GM12874 (cell line): ENCODE data around the gene CDH26.

Experiments used
- CTCF ChIP-seq: IDR thresholded peaks from 2 replicates; pipeline ENCODE4 v1.5.1; 2011; ENCODE audit warnings: low read depth, mild to moderate bottlenecking, control low read depth, low read length, moderate library complexity; ENCODE audit not compliant: insufficient read depth

Gene CDH26

GRCh38 chr20:60050193-60050947 is 92.1 kb downstream of the CDH26 start:
- no peak for TF ChIP-seq CTCF

GRCh38 chr20:60051911-60052310 is 93.7 kb downstream of the CDH26 start:
- no peak for TF ChIP-seq CTCF

DNA sequence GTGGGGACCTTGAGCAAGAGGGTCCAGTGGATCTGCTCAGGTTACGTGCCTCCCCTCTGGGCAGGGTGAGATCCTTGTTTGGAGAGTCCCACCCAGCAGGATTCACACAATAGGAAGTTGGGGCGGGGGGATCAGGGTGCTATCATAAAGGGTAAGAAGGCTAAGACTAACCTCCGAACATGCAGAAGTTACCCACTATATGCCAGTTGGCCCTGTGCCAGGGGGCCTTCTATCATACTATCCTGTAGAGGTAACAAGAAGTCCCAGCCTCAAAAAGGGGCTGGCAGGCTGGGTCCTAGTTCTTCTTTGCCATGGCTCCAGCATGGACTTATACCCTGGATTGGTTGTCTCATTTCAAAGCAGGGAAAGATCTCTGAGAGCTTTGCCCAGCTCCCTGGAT is 94.1 kb downstream of the CDH26 start:
- TF ChIP-seq CTCF, result no peak

GRCh38 chr20:60053125-60053817 is 95.0 kb downstream of the CDH26 start:
- no peak for TF ChIP-seq CTCF

DNA sequence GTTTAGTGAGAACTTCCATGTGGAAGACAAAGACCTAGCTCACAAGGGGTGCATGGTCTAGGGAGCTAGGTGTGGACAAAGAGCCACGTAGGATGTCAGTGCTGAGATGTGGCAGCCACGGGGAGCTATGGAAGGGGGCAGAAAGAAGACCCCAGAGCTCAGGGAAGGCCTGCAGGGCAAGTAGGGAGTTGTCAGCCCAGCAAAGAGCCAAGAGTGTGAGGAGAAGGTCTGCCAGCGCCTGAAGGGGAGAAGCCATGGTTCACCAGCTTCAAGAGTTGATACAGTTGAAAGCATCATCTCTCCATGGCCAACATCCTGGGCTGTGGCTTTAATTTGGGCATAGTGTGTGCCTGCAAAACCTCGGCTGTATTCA is 95.6 kb downstream of the CDH26 start:
- no peak for TF ChIP-seq CTCF

DNA sequence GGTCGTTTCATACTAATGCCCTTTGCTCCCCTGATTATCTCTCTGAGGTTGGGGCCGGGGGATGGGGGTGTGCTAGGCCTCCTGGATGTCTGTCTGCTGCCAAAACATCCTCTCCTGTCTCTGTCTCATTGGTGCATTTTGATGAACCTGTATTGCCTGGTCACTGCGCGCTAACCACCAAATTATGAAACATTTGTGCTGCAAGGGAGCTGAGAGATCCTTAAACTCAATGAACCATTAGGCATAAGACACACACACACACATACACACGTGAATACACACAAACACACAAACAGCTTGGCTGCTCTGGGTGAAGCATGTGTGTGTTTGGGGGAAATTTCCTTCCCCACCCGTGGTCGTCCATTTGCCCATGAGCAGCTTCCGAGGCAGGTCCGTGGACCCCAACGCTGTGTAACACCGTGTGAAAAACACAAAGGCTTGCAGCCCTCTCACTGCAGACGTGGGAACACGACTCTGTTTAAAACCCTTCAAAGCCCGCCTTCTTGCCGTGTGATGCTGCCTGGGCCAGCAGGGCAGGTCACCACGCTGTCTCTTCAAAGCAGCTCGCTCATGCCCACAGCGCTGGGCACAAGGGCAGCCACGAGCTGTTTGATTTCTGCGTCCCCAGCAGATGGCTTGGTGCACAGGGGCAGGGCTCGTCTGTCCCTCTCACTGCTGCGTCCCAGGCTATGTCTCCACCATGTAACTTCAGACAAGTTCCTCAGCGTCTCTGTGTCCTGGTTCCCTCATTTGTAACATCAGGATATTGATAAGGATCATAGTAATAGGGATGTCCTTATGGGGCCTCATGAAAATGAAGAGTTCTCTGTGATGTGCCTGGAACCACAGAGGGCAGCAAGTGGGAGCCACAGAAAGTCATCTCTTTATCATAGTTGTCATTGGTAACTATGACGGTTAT is 96.8 kb downstream of the CDH26 start:
- TF ChIP-seq CTCF, result no peak

DNA sequence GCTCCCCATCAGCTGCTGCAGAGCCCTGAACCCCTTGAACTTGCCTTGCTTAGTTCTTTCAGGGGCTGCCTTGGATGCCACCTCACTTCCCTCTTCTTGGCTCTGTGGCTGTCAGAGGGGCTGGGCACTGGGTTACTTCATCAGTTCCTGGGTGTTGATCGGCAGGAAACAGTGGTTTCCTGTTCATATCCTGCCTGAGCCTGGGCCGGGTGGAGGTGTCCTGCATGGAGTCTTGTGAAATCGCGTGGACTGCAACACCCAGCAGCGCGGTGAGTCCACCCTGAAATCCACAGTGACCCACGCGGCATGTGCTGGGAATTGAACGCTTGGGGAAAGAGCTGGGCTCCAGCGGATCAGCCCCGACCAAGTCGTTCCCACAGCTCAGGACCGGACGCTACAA is 97.5 kb downstream of the CDH26 start:
- no peak for TF ChIP-seq CTCF
